ENCODE results near the gene TRPM7. TPM values are rescaled to one million over a fixed set of nuclear protein-coding genes. Genes with fewer than 3 reads are reported as not detected.
A peak's percentile ranks its signal among the peaks of the same experiment; 100 is the strongest.

The TRPM7 gene
- total and polyA plus RNA-seq, 2 of the 13 experiments (the other 11 are each of a cell fraction or from before 2014, with no cell fraction given) = 11.0 to 36.0 TPM

DNA sequence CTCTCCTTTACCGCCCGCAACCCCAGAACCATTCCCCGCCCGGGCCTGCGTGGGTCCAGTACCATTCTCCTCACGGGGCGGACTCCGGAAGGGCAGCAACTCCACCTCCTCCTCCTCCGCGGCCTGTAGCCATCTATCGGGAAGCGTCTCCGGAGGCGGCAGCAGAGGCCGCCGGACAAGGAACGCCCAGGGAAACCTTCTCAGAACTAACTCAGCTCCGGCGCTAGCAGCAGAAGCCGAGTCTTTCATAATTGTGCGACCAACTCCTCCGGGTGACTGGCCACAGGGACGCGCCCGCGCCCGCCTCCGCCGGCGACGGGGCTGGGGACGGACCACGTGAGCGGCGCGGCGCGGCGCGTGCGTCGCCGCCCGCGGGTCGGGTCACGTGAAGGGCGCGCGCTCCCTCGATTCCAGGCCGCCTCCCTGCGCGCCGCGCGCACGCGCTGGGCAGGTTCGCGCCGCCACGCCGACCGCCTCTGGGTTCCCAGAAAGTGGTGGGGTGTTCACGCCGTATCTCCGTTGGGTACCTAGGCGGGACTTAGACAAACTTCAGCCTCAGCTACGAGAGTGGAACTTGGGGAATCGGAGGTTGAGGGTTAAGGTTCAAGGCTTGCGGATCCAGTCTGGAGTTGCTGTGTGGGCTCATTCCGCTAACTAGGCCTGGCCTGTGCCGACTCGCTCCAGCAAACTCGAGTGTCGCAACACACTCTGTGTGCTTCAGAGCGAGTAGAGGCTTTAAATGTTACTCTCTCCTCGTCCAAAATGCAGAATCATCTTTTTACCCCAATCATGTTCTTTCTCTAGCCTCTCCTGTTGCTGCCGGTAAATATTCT lies at the start of gene TRPM7 (continued):
- TF ChIP-seq NPAS2 (CRISPR knock-in tag; IDR thresholded peaks at IDR 0.05; ENCODE audit: borderline replicate concordance) = no peak
- TF ChIP-seq, protein P1, sequence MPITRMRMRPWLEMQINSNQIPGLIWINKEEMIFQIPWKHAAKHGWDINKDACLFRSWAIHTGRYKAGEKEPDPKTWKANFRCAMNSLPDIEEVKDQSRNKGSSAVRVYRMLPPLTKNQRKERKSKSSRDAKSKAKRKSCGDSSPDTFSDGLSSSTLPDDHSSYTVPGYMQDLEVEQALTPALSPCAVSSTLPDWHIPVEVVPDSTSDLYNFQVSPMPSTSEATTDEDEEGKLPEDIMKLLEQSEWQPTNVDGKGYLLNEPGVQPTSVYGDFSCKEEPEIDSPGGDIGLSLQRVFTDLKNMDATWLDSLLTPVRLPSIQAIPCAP (CRISPR knock-in tag; IDR thresholded peaks at IDR 0.05; ENCODE audit: low read depth) = no peak
- TF ChIP-seq E2F1 (CRISPR knock-in tag; IDR thresholded peaks at IDR 0.05) = peak; percentile 51; the same call in 1 of the 2 replicates
- no peak for TF ChIP-seq RORA (CRISPR knock-in tag; IDR thresholded peaks at IDR 0.05)
- TF ChIP-seq HHEX (CRISPR knock-in tag; IDR thresholded peaks at IDR 0.05) = no peak
- TF ChIP-seq ISL2 (CRISPR knock-in tag; IDR thresholded peaks at IDR 0.05) = peak; percentile 52
- no peak for TF ChIP-seq ZC3H4 (CRISPR knock-in tag; IDR thresholded peaks at IDR 0.05; ENCODE audit: borderline replicate concordance)
- TF ChIP-seq HOXA9 (CRISPR knock-in tag; IDR thresholded peaks at IDR 0.05; ENCODE audit: borderline replicate concordance) = peak; percentile 51; the same call in 1 of the 2 replicates
- peak; percentile 34; the same call in 1 of the 2 replicates for TF ChIP-seq ZNF281 (CRISPR knock-in tag; IDR thresholded peaks at IDR 0.05; ENCODE audit: borderline replicate concordance)
- TF ChIP-seq, protein P2, sequence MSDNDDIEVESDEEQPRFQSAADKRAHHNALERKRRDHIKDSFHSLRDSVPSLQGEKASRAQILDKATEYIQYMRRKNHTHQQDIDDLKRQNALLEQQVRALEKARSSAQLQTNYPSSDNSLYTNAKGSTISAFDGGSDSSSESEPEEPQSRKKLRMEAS (IDR thresholded peaks at IDR 0.05) = peak; percentile 96
- no peak for TF ChIP-seq ZKSCAN5 (CRISPR knock-in tag; IDR thresholded peaks at IDR 0.05)
- no peak for TF ChIP-seq SP140L (CRISPR knock-in tag; IDR thresholded peaks at IDR 0.05; ENCODE audit: borderline replicate concordance)
- peak; percentile 86 for TF ChIP-seq AGO2 (optimal IDR thresholded peaks at IDR 0.05; ENCODE audit: low read depth, low read length)
- no peak for TF ChIP-seq STAT5B (CRISPR knock-in tag; IDR thresholded peaks at IDR 0.05)
- TF ChIP-seq SALL1 (CRISPR knock-in tag; IDR thresholded peaks at IDR 0.05) = peak; percentile 83
- TF ChIP-seq TEAD3 (CRISPR knock-in tag; optimal IDR thresholded peaks at IDR 0.05; ENCODE audit: borderline replicate concordance) = no peak
- TF ChIP-seq SMARCE1 (IDR thresholded peaks at IDR 0.05; ENCODE audit: borderline replicate concordance) = no peak
- peak; percentile 60 for TF ChIP-seq ESRRA (CRISPR knock-in tag; IDR thresholded peaks at IDR 0.05; ENCODE audit: low read depth)
- no peak for TF ChIP-seq ZEB1 (IDR thresholded peaks at IDR 0.05; ENCODE audit: insufficient replicate concordance, low read depth)
- TF ChIP-seq SRSF9 (IDR thresholded peaks at IDR 0.05; ENCODE audit: borderline replicate concordance, insufficient read depth, low read depth, low read length, poor library complexity, severe bottlenecking) = no peak
- no peak for TF ChIP-seq HNRNPL (IDR thresholded peaks at IDR 0.05; ENCODE audit: low read depth, low read length)
- TF ChIP-seq SRSF1 (optimal IDR thresholded peaks at IDR 0.05; ENCODE audit: low read depth, low read length) = peak; percentile 80
- TF ChIP-seq CC2D1A (CRISPR knock-in tag; IDR thresholded peaks at IDR 0.05) = no peak
- peak; percentile 37; the same call in 1 of the 2 replicates for TF ChIP-seq KDM3A (CRISPR knock-in tag; IDR thresholded peaks at IDR 0.05; ENCODE audit: low read depth)
